Psoas muscle (tissue), 8 donors: ENCODE results near the gene DUSP16. TPM values are rescaled to one million over a fixed set of nuclear protein-coding genes. Genes with fewer than 3 reads are reported as not detected.

Experiments used
- ATAC-seq, 4 donors: fragments of 200-7000 bp; cut with Tn5 transposase; one replicate each; pipeline ENCODE4 v1.9.1; 2020; ENCODE audit warnings: moderate library complexity in 3 of 4, mild to moderate bottlenecking in 2 of 4
- DNase-seq, 2 donors: peaks; one replicate each; pipeline ENCODE4 v3.0.0-alpha.2; 2020
- H3K27ac ChIP-seq: fragments of 200-600 bp; one replicate; pipeline ENCODE4 v1.8.0; 2022
- H3K27me3 ChIP-seq, 3 donors: fragments of 200-600 bp in 1 of 3; one replicate each; pipeline versions ENCODE4 v1.6.1 to v1.8.0; 2013 to 2022; ENCODE audit warnings: low read length in 2 of 3, mild to moderate bottlenecking in 2 of 3, moderate library complexity in 1 of 3; ENCODE audit not compliant: insufficient read depth in 3 of 3
- H3K36me3 ChIP-seq, 2 donors: fragments of 200-600 bp in 1 of 2; one replicate each; pipeline versions ENCODE4 v1.6.1 to v1.8.0; 2013 to 2022; ENCODE audit warnings: low read depth in 1 of 2, mild to moderate bottlenecking in 1 of 2, moderate library complexity in 1 of 2; ENCODE audit not compliant: insufficient read depth in 1 of 2
- H3K4me1 ChIP-seq: fragments of 200-600 bp; one replicate; pipeline ENCODE4 v1.8.0; 2022
- H3K4me3 ChIP-seq: fragments of 200-600 bp; one replicate; pipeline ENCODE4 v1.8.0; 2022; ENCODE audit warnings: mild to moderate bottlenecking
- H3K9me3 ChIP-seq: fragments of 200-600 bp; one replicate; pipeline ENCODE4 v1.8.0; 2022
- CTCF ChIP-seq: fragments of 200-600 bp; IDR thresholded peaks from one replicate; pipeline ENCODE4 v1.8.0; 2022; ENCODE audit warnings: antibody characterized with exemption
- WGBS, 3 donors: extraction: QIAGEN DNeasy Blood & Tissue Kit; methylation state at CpG; one replicate each; pipeline versions ENCODE4 v1.1.6 to v1.1.7; 2013; 5-methylcytosine and 5-hydroxymethylcytosine counted together
- intact Hi-C, 2 donors: fragments of 100-400 bp; cut with DNase I; formaldehyde crosslinking; loops; one replicate each; pipeline versions ENCODE4 v1.11.0 to v1.14.2; 2022
- polyA plus RNA-seq, 3 donors: library from polyadenylated mRNA; stranded (reverse); fragments of 200-250 nt; gene quantifications; one replicate each; pipeline ENCODE4 v1.2.3, GENCODE V29; 2013
- total RNA-seq, 4 donors: library from RNA; stranded (reverse); fragmentation: NEBNext Ultra II Directional in 2 of 4; extraction: Animal tissue kit (Norgen Biotek cat#: 25700) in 2 of 4; gene quantifications; one replicate each; pipeline versions ENCODE4 v1.2.1 to v1.2.4, GENCODE V29; 2021 to 2023
- donor health status: healthy with polysubstance abuse.
- donor health status: DM: no; HTN: no; CAD: no; lungs with moderate emphysema.
- donor health status: Bipolar disorder and iron deficiency.
- donor health status: healthy.
- donor health status: DM: yes; HTN: yes; CAD: no.
- donor health status: DM: no; HTN: no; CAD: no.
- donor health status: DM: no; HTN: no; CAD: no.
- donor health status: DM: yes; HTN: yes; CAD: no.

DUSP16 gene
- total and polyA plus RNA-seq, 7 donors = 3.3 to 23.8 (median 14.2) TPM

DNA sequence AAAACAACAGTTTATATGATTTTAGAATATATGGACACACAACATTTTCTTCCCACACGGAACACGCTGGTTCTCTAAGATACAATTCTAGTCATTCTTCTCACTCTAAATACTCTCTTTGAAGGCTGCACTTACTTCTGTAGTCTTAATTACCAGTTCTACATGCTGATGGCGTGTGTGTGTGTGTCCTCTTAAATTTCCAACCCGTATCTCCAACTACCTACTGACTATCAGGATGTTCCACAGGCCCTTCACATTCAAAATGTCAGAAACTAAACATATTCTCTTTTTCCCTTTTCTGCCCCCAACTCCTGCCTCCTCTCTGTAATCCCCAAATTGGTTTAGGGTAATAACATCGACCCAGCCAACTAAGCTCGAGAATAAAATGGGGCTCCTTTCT is 75.2 kb downstream of the DUSP16 start:
- Histone ChIP-seq H3K9me3 (no peaks in the 10 kb centered on the region), H3K27me3 (no peaks in the 10 kb centered on the region), H3K4me3 (no peak overlapping the region), H3K27ac (no peak overlapping the region), H3K4me1 (no peaks in the 10 kb centered on the region), H3K36me3 (peaks cover 0 to 42% of the 10 kb centered on the region in 2 donors)
- intact Hi-C loops = no loop called here
- no peak for TF ChIP-seq CTCF
- WGBS, 3 donors = 94 to 97% (median 94%) methylated on average over 6 of the region's 6 CpGs
- ATAC-seq = no peak
- DNase-seq = no peak

- Histone ChIP-seq H3K36me3 (peaks cover 0 to 43% of the 10 kb centered on the region in 2 donors), H3K4me1 (no peaks in the 10 kb centered on the region), H3K27me3 (no peaks in the 10 kb centered on the region), H3K27ac (no peak overlapping the region), H3K9me3 (no peaks in the 10 kb centered on the region), H3K4me3 (no peak overlapping the region)
- DNase-seq = no peak
- TF ChIP-seq CTCF = no peak
- 73 to 82% (median 77%) methylated on average over 6 of the region's 6 CpGs for WGBS, 3 donors
- intact Hi-C loops = no loop called here
- peak in 3 of 4 donors; percentile 67 to 74 (median 67) for ATAC-seq
Observed at GRCh38 chr12:12486661-12487240, 75.9 kb downstream of the DUSP16 start.

GRCh38 chr12:12483438-12483837 is 79.2 kb downstream of the DUSP16 start:
- 70 to 80% (median 80%) methylated on average over 3 of the region's 3 CpGs for WGBS, 3 donors
- Histone ChIP-seq H3K27me3 (no peaks in the 10 kb centered on the region), H3K27ac (no peak overlapping the region), H3K4me3 (no peak overlapping the region), H3K9me3 (no peaks in the 10 kb centered on the region), H3K4me1 (no peaks in the 10 kb centered on the region), H3K36me3 (peaks cover 0 to 60% of the 10 kb centered on the region in 2 donors)
- ATAC-seq = no peak
- TF ChIP-seq CTCF = no peak
- intact Hi-C loops = no loop called here
- DNase-seq = no peak

- no peak for TF ChIP-seq CTCF
- DNase-seq (no peak), ATAC-seq (no peak)
- peaks cover 0 to 60% of the 10 kb centered on the region in 2 donors for H3K36me3 ChIP-seq
- intact Hi-C loops = no loop called here
- no peaks in the 10 kb centered on the region for H3K4me1 ChIP-seq
- WGBS, 3 donors = 90 to 95% (median 92%) methylated on average over 6 of the region's 6 CpGs
- H3K4me3 ChIP-seq = no peak overlapping the region
- no peak overlapping the region for H3K27ac ChIP-seq
- no peaks in the 10 kb centered on the region for H3K27me3 ChIP-seq
- H3K9me3 ChIP-seq = no peaks in the 10 kb centered on the region
Observed at GRCh38 chr12:12482959-12483358, 79.7 kb downstream of the DUSP16 start.
